ENCODE data around the gene LRCH4. TPM values are rescaled to one million over a fixed set of nuclear protein-coding genes. Genes with fewer than 3 reads are reported as not detected.

LRCH4 gene
- total and polyA plus RNA-seq, 2 of the 13 experiments (the other 11 are each of a cell fraction or from before 2014, with no cell fraction given) = 7.0 to 9.3 TPM

Small RNAs within 50 kb of the gene (small RNA-seq; reads per million reads assigned to genes)
- gene RN7SL416P (ENCODE audit: insufficient read depth in 2 of 3, insufficient read length in 3 of 3, low read depth in 2 of 3, low replicate concordance in 1 of 3) (0 reads per million in 3 experiments), gene SAP25 (ENCODE audit: insufficient read depth in 2 of 3, insufficient read length in 3 of 3, low read depth in 2 of 3, low replicate concordance in 1 of 3) (0 reads per million in 3 experiments)

Other genes with a start within 250 kb of the LRCH4 start
- 5.6 and 16.6 TPM in 2 replicates for gene PILRB, start 228.0 kb downstream of the LRCH4 start, total RNA-seq (2016; rRNA removed; fragmentation: Illumina TruSeq; extraction: Trizol)
- 33.0 and 33.8 TPM in 2 replicates for gene PILRB, start 228.0 kb downstream of the LRCH4 start, polyA plus RNA-seq (2011; rRNA removed)
- gene PILRA, start 212.6 kb downstream of the LRCH4 start, total RNA-seq (2016; rRNA removed; fragmentation: Illumina TruSeq; extraction: Trizol) = 0.13 TPM in 1 of 2 replicates, not detected in the other
- gene PILRA, start 212.6 kb downstream of the LRCH4 start, polyA plus RNA-seq (2011; rRNA removed) = 0.97 and 1.3 TPM in 2 replicates
- gene ZCWPW1, start 157.4 kb downstream of the LRCH4 start, total RNA-seq (2016; rRNA removed; fragmentation: Illumina TruSeq; extraction: Trizol) = 2.5 and 2.6 TPM in 2 replicates
- gene ZCWPW1, start 157.4 kb downstream of the LRCH4 start, polyA plus RNA-seq (2011; rRNA removed) = 1.6 and 2.4 TPM in 2 replicates
- 22.6 and 26.0 TPM in 2 replicates for gene MEPCE, start 156.3 kb downstream of the LRCH4 start, total RNA-seq (2016; rRNA removed; fragmentation: Illumina TruSeq; extraction: Trizol)
- 12.3 and 12.7 TPM in 2 replicates for gene MEPCE, start 156.3 kb downstream of the LRCH4 start, polyA plus RNA-seq (2011; rRNA removed)
- gene PPP1R35, start 149.6 kb downstream of the LRCH4 start, total RNA-seq (2016; rRNA removed; fragmentation: Illumina TruSeq; extraction: Trizol) = 16.7 and 24.8 TPM in 2 replicates
- 26.4 and 29.0 TPM in 2 replicates for gene PPP1R35, start 149.6 kb downstream of the LRCH4 start, polyA plus RNA-seq (2011; rRNA removed)
- not detected in 2 replicates for gene SPACDR, start 121.9 kb downstream of the LRCH4 start, total RNA-seq (2016; rRNA removed; fragmentation: Illumina TruSeq; extraction: Trizol)
- 0.24 and 0.41 TPM in 2 replicates for gene SPACDR, start 121.9 kb downstream of the LRCH4 start, polyA plus RNA-seq (2011; rRNA removed)
- 6.3 and 7.7 TPM in 2 replicates for gene TSC22D4, start 106.9 kb downstream of the LRCH4 start, total RNA-seq (2016; rRNA removed; fragmentation: Illumina TruSeq; extraction: Trizol)
- gene TSC22D4, start 106.9 kb downstream of the LRCH4 start, polyA plus RNA-seq (2011; rRNA removed) = 8.7 and 10.1 TPM in 2 replicates
- 0.15 TPM in 2 replicates for gene NYAP1, start 102.2 kb downstream of the LRCH4 start, total RNA-seq (2016; rRNA removed; fragmentation: Illumina TruSeq; extraction: Trizol)
- 0.46 and 0.76 TPM in 2 replicates for gene NYAP1, start 102.2 kb downstream of the LRCH4 start, polyA plus RNA-seq (2011; rRNA removed)
- 117 and 132 TPM in 2 replicates for gene AGFG2, start 46.9 kb downstream of the LRCH4 start, total RNA-seq (2016; rRNA removed; fragmentation: Illumina TruSeq; extraction: Trizol)
- gene AGFG2, start 46.9 kb downstream of the LRCH4 start, polyA plus RNA-seq (2011; rRNA removed) = 125 and 127 TPM in 2 replicates
- 0.15 TPM in 1 of 2 replicates, not detected in the other for gene SAP25, start 12.2 kb downstream of the LRCH4 start, total RNA-seq (2016; rRNA removed; fragmentation: Illumina TruSeq; extraction: Trizol)
- 0.20 TPM in 2 replicates for gene SAP25, start 12.2 kb downstream of the LRCH4 start, polyA plus RNA-seq (2011; rRNA removed)
- gene FBXO24, start 199 bp upstream of the LRCH4 start, total RNA-seq (2016; rRNA removed; fragmentation: Illumina TruSeq; extraction: Trizol) = 0.13 and 0.20 TPM in 2 replicates
- gene FBXO24, start 199 bp upstream of the LRCH4 start, polyA plus RNA-seq (2011; rRNA removed) = 0.31 and 0.55 TPM in 2 replicates
- 3.9 and 16.0 TPM in 2 replicates for gene PCOLCE, start 16.2 kb upstream of the LRCH4 start, total RNA-seq (2016; rRNA removed; fragmentation: Illumina TruSeq; extraction: Trizol)
- gene PCOLCE, start 16.2 kb upstream of the LRCH4 start, polyA plus RNA-seq (2011; rRNA removed) = 5.3 and 6.9 TPM in 2 replicates
- 6.1 and 7.6 TPM in 2 replicates for gene MOSPD3, start 26.4 kb upstream of the LRCH4 start, total RNA-seq (2016; rRNA removed; fragmentation: Illumina TruSeq; extraction: Trizol)
- gene MOSPD3, start 26.4 kb upstream of the LRCH4 start, polyA plus RNA-seq (2011; rRNA removed) = 8.6 and 8.8 TPM in 2 replicates
- 12.5 and 36.9 TPM in 2 replicates for gene TFR2, start 55.4 kb upstream of the LRCH4 start, total RNA-seq (2016; rRNA removed; fragmentation: Illumina TruSeq; extraction: Trizol)
- 64.2 and 122 TPM in 2 replicates for gene TFR2, start 55.4 kb upstream of the LRCH4 start, polyA plus RNA-seq (2011; rRNA removed)
- gene ACTL6B, start 70.3 kb upstream of the LRCH4 start, total RNA-seq (2016; rRNA removed; fragmentation: Illumina TruSeq; extraction: Trizol) = not detected in 2 replicates
- gene ACTL6B, start 70.3 kb upstream of the LRCH4 start, polyA plus RNA-seq (2011; rRNA removed) = not detected in 2 replicates
- 48.3 and 64.3 TPM in 2 replicates for gene GNB2, start 87.6 kb upstream of the LRCH4 start, total RNA-seq (2016; rRNA removed; fragmentation: Illumina TruSeq; extraction: Trizol)
- 67.1 and 82.0 TPM in 2 replicates for gene GNB2, start 87.6 kb upstream of the LRCH4 start, polyA plus RNA-seq (2011; rRNA removed)
- gene GIGYF1, start 108.1 kb upstream of the LRCH4 start, total RNA-seq (2016; rRNA removed; fragmentation: Illumina TruSeq; extraction: Trizol) = 6.4 and 16.1 TPM in 2 replicates
- 7.6 and 10.2 TPM in 2 replicates for gene GIGYF1, start 108.1 kb upstream of the LRCH4 start, polyA plus RNA-seq (2011; rRNA removed)
- gene POP7, start 120.0 kb upstream of the LRCH4 start, total RNA-seq (2016; rRNA removed; fragmentation: Illumina TruSeq; extraction: Trizol) = 91.1 and 91.5 TPM in 2 replicates
- 63.9 and 70.6 TPM in 2 replicates for gene POP7, start 120.0 kb upstream of the LRCH4 start, polyA plus RNA-seq (2011; rRNA removed)
- 9.9 and 10.3 TPM in 2 replicates for gene EPO, start 134.3 kb upstream of the LRCH4 start, total RNA-seq (2016; rRNA removed; fragmentation: Illumina TruSeq; extraction: Trizol)
- gene EPO, start 134.3 kb upstream of the LRCH4 start, polyA plus RNA-seq (2011; rRNA removed) = 25.7 and 26.2 TPM in 2 replicates
- 0.02 and 0.08 TPM in 2 replicates for gene ZAN, start 147.5 kb upstream of the LRCH4 start, total RNA-seq (2016; rRNA removed; fragmentation: Illumina TruSeq; extraction: Trizol)
- 0.09 and 0.14 TPM in 2 replicates for gene ZAN, start 147.5 kb upstream of the LRCH4 start, polyA plus RNA-seq (2011; rRNA removed)
- gene EPHB4, start 241.4 kb upstream of the LRCH4 start, total RNA-seq (2016; rRNA removed; fragmentation: Illumina TruSeq; extraction: Trizol) = 43.7 and 69.6 TPM in 2 replicates
- gene EPHB4, start 241.4 kb upstream of the LRCH4 start, polyA plus RNA-seq (2011; rRNA removed) = 61.4 and 68.6 TPM in 2 replicates

Measured in HepG2 (cell line).